Measurements from ENCODE around the gene SMAD3.

The SMAD3 gene

DNA sequence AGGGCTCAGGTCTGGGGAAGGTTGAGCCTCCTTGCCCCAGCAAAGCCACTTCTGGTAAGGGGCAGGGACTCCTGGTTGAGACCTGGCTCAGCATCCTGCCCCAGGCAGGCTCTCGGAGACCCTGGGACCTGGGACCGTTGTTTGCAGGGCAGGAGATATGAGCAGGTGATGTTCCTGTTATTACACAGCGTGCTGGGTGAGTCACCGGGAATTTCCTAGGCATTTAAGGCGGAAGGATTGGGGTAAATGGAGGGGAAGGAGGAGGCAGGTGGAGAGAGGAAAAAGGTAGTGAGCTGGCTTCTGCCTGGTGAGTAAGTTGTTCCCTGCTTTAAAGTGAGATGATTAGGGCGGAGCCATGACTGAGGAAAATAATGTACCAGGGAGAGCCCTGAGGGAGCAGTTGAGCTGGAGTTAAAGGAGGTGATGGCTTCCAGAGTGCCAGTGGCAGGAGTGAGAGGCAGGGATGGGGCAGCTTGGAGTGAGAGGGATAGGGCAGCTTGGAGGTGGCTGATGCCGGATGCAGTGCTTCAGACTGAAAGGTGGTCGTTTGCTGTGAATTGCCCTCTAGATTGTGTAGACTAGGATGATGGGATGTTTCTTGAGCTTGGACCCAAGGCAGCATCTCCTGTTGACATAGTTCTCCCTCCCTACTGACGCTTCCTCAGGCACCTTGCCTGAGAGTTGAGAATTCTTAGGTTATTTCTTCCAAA, 109.6 kb downstream of the SMAD3 start:
- no peak for TF ChIP-seq CTCF (conservative IDR thresholded peaks at IDR 0.05; ENCODE audit: low read depth, low read length)
- DNase-seq (ENCODE audit: low read depth): no peak
- H3K4me3 ChIP-seq (ENCODE audit: low read depth, low read length): no peak overlapping the region

DNA sequence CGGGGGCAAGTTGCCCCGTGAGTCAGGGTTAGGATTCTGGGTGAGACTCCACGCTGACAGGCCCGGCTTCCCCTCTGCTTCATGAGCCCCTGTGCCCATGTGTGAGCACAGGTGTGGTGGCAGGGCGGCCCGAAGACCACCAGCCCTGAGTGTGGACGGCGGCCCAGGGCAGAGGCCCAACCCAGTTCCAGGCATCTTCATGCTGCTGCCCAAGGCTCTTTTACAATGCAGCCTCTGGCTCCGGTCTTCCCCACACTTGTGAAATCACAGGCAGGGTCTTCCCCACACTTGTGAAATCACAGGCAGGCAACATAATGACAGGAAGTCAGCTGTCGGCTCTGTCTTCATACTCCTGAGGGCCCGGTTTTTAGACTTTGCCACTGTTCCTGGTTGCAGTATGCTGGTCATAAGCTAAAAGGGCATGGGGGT, 110.3 kb downstream of the SMAD3 start:
- no peak for TF ChIP-seq CTCF (conservative IDR thresholded peaks at IDR 0.05; ENCODE audit: low read depth, low read length)
- no peak overlapping the region for H3K4me3 ChIP-seq (ENCODE audit: low read depth, low read length)
- DNase-seq (ENCODE audit: low read depth): peak; percentile 89

DNA sequence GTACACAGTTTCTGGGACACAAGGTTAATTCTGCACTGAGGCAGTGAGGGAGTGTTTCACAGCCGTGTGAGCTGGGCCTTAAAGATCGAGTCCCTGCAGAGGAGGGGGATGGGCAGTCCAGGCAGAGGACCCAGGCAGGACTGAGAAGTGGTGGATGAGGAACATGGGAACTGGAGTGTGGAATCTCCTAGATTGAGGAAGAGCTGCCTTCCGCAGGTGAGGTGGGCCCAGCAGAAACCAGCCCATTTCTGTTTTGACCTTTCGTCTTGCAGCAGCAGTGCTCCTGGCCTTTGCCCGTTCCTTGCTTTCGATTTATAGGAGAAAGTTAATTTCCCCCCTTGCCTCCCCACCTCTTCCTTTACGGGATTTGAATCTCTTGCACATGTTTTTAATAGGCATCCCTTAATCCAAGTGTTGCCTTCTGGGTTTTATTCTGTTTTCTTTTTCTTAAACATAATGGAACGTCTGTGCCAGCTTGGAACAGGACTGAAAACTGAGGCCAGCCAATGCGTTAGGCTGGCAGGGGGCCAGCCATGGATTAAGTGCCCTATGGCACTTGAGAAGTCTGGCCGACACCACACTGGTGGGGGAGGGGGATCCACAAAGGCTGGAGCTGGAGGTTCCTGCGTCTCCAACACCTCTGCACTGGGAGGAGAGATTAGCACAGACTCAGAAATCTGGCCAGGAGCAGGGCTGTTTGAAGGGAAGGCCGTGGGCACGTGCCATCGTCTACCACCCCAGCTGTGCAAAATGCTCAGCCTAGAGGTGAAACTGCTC, 111.0 kb downstream of the SMAD3 start:
- H3K4me3 ChIP-seq (ENCODE audit: low read depth, low read length): no peak overlapping the region
- TF ChIP-seq CTCF (conservative IDR thresholded peaks at IDR 0.05; ENCODE audit: low read depth, low read length): no peak
- no peak for DNase-seq (ENCODE audit: low read depth)

DNA sequence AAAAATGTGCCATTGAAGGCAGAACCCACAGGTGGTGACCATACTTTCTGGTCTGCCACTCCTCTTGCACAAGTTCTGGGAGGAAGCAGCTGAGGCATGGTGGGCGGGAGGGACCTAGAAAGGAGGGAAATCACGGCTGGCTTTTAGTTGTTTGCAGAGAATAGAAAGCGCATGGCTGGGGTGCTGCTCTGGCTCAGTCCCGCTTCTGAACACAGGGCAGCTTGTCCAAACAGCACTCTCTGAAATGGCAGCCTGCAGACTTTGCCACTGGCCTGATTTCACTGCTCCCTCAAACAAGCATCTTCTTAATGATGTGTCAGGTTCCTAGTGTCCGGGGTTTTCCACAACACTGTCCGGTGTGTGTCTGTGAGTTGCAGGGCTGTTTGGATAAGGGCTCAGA, 112.3 kb downstream of the SMAD3 start:
- no peak overlapping the region for H3K4me3 ChIP-seq (ENCODE audit: low read depth, low read length)
- TF ChIP-seq CTCF (conservative IDR thresholded peaks at IDR 0.05; ENCODE audit: low read depth, low read length): no peak
- DNase-seq (ENCODE audit: low read depth): peak; percentile 61

- DNase-seq (ENCODE audit: low read depth): peak; percentile 99
- no peak overlapping the region for H3K4me3 ChIP-seq (ENCODE audit: low read depth, low read length)
- TF ChIP-seq CTCF (conservative IDR thresholded peaks at IDR 0.05; ENCODE audit: low read depth, low read length): no peak
Observed at GRCh38 chr15:67178569-67179210, 113.3 kb downstream of the SMAD3 start.

GRCh38 chr15:67179411-67179995, 114.1 kb downstream of the SMAD3 start:
- H3K4me3 ChIP-seq (ENCODE audit: low read depth, low read length): no peak overlapping the region
- DNase-seq (ENCODE audit: low read depth): no peak
- TF ChIP-seq CTCF (conservative IDR thresholded peaks at IDR 0.05; ENCODE audit: low read depth, low read length): no peak

Data from choroid plexus epithelial cell (primary cell).